NCI-H69 (cell line): Measurements from ENCODE around the gene S100A3.
"Not testable (repeated sequence)": the region's sequence is repeated elsewhere in the genome, so short reads cannot be mapped to it uniquely, and the experiment has no call there.

Source experiments
- DNase-seq: peaks from one replicate; lab custom pipeline; 2025; lab: John Stamatoyannopoulos, UW

Gene S100A3

GRCh38 chr1:153569465-153569864, 20.4 kb upstream of the S100A3 start:
- no peak for DNase-seq

GRCh38 chr1:153568367-153569099, 19.5 kb upstream of the S100A3 start:
- DNase-seq = peak; percentile 96

- DNase-seq = peak; percentile 89
Observed at GRCh38 chr1:153567621-153568366, 18.7 kb upstream of the S100A3 start.

GRCh38 chr1:153566414-153567371, 17.6 kb upstream of the S100A3 start:
- peak; percentile 99 for DNase-seq

GRCh38 chr1:153565529-153566374, 16.7 kb upstream of the S100A3 start, which contains the start of gene S100A2:
TSS of gene S100A2 (minus strand) at chr1:153565844. CDS start at chr1:153563877, 1,967 bp downstream.
- peak; percentile 96 for DNase-seq

- peak; percentile 33 for DNase-seq
Observed at GRCh38 chr1:153563991-153564390, 14.9 kb upstream of the S100A3 start.

- no peak for DNase-seq
Observed at GRCh38 chr1:153563483-153563901, 14.4 kb upstream of the S100A3 start.

GRCh38 chr1:153562021-153562420, 13.0 kb upstream of the S100A3 start:
- DNase-seq = not testable (repeated sequence)

- no peak for DNase-seq
Observed at GRCh38 chr1:153561466-153561985, 12.5 kb upstream of the S100A3 start.

GRCh38 chr1:153560771-153561465, 11.9 kb upstream of the S100A3 start:
- DNase-seq = no peak

- DNase-seq = no peak
Observed at GRCh38 chr1:153560241-153560640, 11.2 kb upstream of the S100A3 start.

- DNase-seq = no peak
Observed at GRCh38 chr1:153557877-153558276, 8.8 kb upstream of the S100A3 start.

GRCh38 chr1:153556348-153556747, 7.3 kb upstream of the S100A3 start:
- no peak for DNase-seq

- no peak for DNase-seq
Observed at GRCh38 chr1:153553830-153554541, 4.9 kb upstream of the S100A3 start.

GRCh38 chr1:153553096-153553495, 4.0 kb upstream of the S100A3 start:
- no peak for DNase-seq

GRCh38 chr1:153552335-153552734, 3.3 kb upstream of the S100A3 start:
- DNase-seq = no peak

GRCh38 chr1:153550827-153551500, 1.9 kb upstream of the S100A3 start:
- DNase-seq = no peak

- DNase-seq = no peak
Observed at GRCh38 chr1:153550398-153550758, 1.3 kb upstream of the S100A3 start.

GRCh38 chr1:153549741-153550397, 811 bp upstream of the S100A3 start:
- peak; percentile 76 for DNase-seq
